ENCODE measurements around the gene SIPA1L3.
"Not testable (repeated sequence)": the region's sequence is repeated elsewhere in the genome, so short reads cannot be mapped to it uniquely, and the experiment has no call there.

Gene SIPA1L3

GRCh38 chr19:38020311-38020710, 113.3 kb downstream of the SIPA1L3 start:
- no peak for DNase-seq (ENCODE audit: low spot score)

GRCh38 chr19:38021352-38021751, 114.3 kb downstream of the SIPA1L3 start:
- DNase-seq (ENCODE audit: low spot score): no peak

GRCh38 chr19:38022791-38023670, 116.0 kb downstream of the SIPA1L3 start:
- no peak for DNase-seq (ENCODE audit: low spot score)

GRCh38 chr19:38023671-38024541, 116.9 kb downstream of the SIPA1L3 start:
- DNase-seq (ENCODE audit: low spot score): no peak

- no peak for DNase-seq (ENCODE audit: low spot score)
These were observed 118.2 kb downstream of the SIPA1L3 start for GRCh38 chr19:38024992-38025908.

- DNase-seq (ENCODE audit: low spot score): no peak
These were observed 118.9 kb downstream of the SIPA1L3 start for GRCh38 chr19:38025909-38026307.

GRCh38 chr19:38028913-38029510, 122.0 kb downstream of the SIPA1L3 start:
- DNase-seq (ENCODE audit: low spot score): no peak

- DNase-seq (ENCODE audit: low spot score): not testable (repeated sequence)
These were observed 123.0 kb downstream of the SIPA1L3 start for GRCh38 chr19:38030001-38030400.

GRCh38 chr19:38030686-38031422, 123.8 kb downstream of the SIPA1L3 start:
- DNase-seq (ENCODE audit: low spot score): no peak

- DNase-seq (ENCODE audit: low spot score): no peak
These were observed 124.4 kb downstream of the SIPA1L3 start for GRCh38 chr19:38031423-38031770.

GRCh38 chr19:38032151-38032550, 125.1 kb downstream of the SIPA1L3 start:
- DNase-seq (ENCODE audit: low spot score): no peak

- no peak for DNase-seq (ENCODE audit: low spot score)
These were observed 125.9 kb downstream of the SIPA1L3 start for GRCh38 chr19:38032951-38033350.

- peak; percentile 85 for DNase-seq (ENCODE audit: low spot score)
These were observed 126.9 kb downstream of the SIPA1L3 start for GRCh38 chr19:38033658-38034491.

GRCh38 chr19:38034492-38034860, 127.5 kb downstream of the SIPA1L3 start:
- peak; percentile 59 for DNase-seq (ENCODE audit: low spot score)

GRCh38 chr19:38035515-38036495, 128.8 kb downstream of the SIPA1L3 start:
- no peak for DNase-seq (ENCODE audit: low spot score)

- DNase-seq (ENCODE audit: low spot score): no peak
These were observed 130.0 kb downstream of the SIPA1L3 start for GRCh38 chr19:38036707-38037611.

GRCh38 chr19:38039966-38040365, 133.0 kb downstream of the SIPA1L3 start:
- no peak for DNase-seq (ENCODE audit: low spot score)

GRCh38 chr19:38042132-38042531, 135.1 kb downstream of the SIPA1L3 start:
- DNase-seq (ENCODE audit: low spot score): no peak

Data from germinal center (tissue), 1 donor.